Liver (tissue), 10 donors: ENCODE measurements around the gene ZNF223. TPM values are rescaled to one million over a fixed set of nuclear protein-coding genes. Genes with fewer than 3 reads are reported as not detected.

Source experiments
- DNase-seq: peaks from one replicate; pipeline ENCODE4 v3.0.0-alpha.2; 2017; ENCODE audit warnings: low spot score
- H3K27ac ChIP-seq, 2 donors: one replicate each; pipeline ENCODE4 v1.7.0; 2013; ENCODE audit warnings: inconsistent platforms in 2 of 2, low read length in 2 of 2, control low read depth in 1 of 2, low read depth in 1 of 2, mild to moderate bottlenecking in 1 of 2
- H3K27me3 ChIP-seq, 4 donors: one replicate each; pipeline versions ENCODE4 v1.6.1 to v1.7.0; 2013; ENCODE audit warnings: low read length in 3 of 4, inconsistent platforms in 1 of 4, mild to moderate bottlenecking in 1 of 4, moderate library complexity in 1 of 4; ENCODE audit not compliant: control insufficient read depth in 4 of 4, insufficient read depth in 4 of 4
- H3K36me3 ChIP-seq, 4 donors: one replicate each; pipeline versions ENCODE4 v1.6.1 to v1.7.0; 2013; ENCODE audit warnings: low read length in 3 of 4, mild to moderate bottlenecking in 3 of 4, low read depth in 1 of 4, moderate library complexity in 1 of 4; ENCODE audit not compliant: control insufficient read depth in 4 of 4, insufficient read depth in 3 of 4
- H3K4me1 ChIP-seq, 4 donors: one replicate each; pipeline versions ENCODE4 v1.6.1 to v1.7.0; 2013; ENCODE audit warnings: low read length in 3 of 4, mild to moderate bottlenecking in 3 of 4, moderate library complexity in 1 of 4; ENCODE audit not compliant: control insufficient read depth in 4 of 4, insufficient read depth in 4 of 4
- H3K4me3 ChIP-seq, 3 donors: one replicate each; pipeline versions ENCODE4 v1.6.1 to v1.7.0; 2013; ENCODE audit warnings: low read length in 3 of 3, control low read depth in 1 of 3, low read depth in 1 of 3, mild to moderate bottlenecking in 1 of 3
- H3K9ac ChIP-seq, 2 donors: one replicate each; pipeline ENCODE4 v1.7.0; 2013; ENCODE audit warnings: low read length in 2 of 2, mild to moderate bottlenecking in 2 of 2, moderate library complexity in 2 of 2, control low read depth in 1 of 2, low read depth in 1 of 2
- H3K9me3 ChIP-seq, 4 donors: one replicate each; pipeline versions ENCODE4 v1.6.1 to v1.7.0; 2013; ENCODE audit warnings: low read length in 3 of 4; ENCODE audit not compliant: control insufficient read depth in 4 of 4
- FOXA1 ChIP-seq: IDR thresholded peaks from 2 replicates; pipeline ENCODE4 v1.6.1; 2016; ENCODE audit warnings: antibody characterized with exemption
- GABPA ChIP-seq, 2 donors: IDR thresholded peaks in 1 of 2; conservative IDR thresholded peaks in 1 of 2; 2 replicates each; pipeline ENCODE4 v1.6.1; 2016; ENCODE audit warnings: antibody characterized with exemption in 2 of 2, mild to moderate bottlenecking in 1 of 2, moderate library complexity in 1 of 2
- JUND ChIP-seq, 2 donors: IDR thresholded peaks; 2 replicates each; pipeline ENCODE4 v1.6.1; 2016; ENCODE audit warnings: antibody characterized with exemption in 2 of 2
- MAX ChIP-seq: IDR thresholded peaks from 2 replicates; pipeline ENCODE4 v1.6.1; 2016; ENCODE audit warnings: antibody characterized with exemption
- NR2F2 ChIP-seq: IDR thresholded peaks from 2 replicates; pipeline ENCODE4 v1.6.1; 2016; ENCODE audit warnings: antibody characterized with exemption
- RAD21 ChIP-seq, 2 donors: IDR thresholded peaks; 2 replicates each; pipeline ENCODE4 v1.6.1; 2016; ENCODE audit warnings: antibody characterized with exemption in 2 of 2, mild to moderate bottlenecking in 2 of 2
- REST ChIP-seq: IDR thresholded peaks from 2 replicates; pipeline ENCODE4 v1.6.1; 2016; ENCODE audit warnings: antibody characterized with exemption, mild to moderate bottlenecking
- RXRA ChIP-seq, 2 donors: IDR thresholded peaks; 2 replicates each; pipeline ENCODE4 v1.6.1; 2017 to 2018; ENCODE audit warnings: antibody characterized with exemption in 2 of 2, mild to moderate bottlenecking in 1 of 2
- SP1 ChIP-seq: IDR thresholded peaks from 2 replicates; pipeline ENCODE4 v1.6.1; 2018; ENCODE audit warnings: antibody characterized with exemption, mild to moderate bottlenecking
- TAF1 ChIP-seq: conservative IDR thresholded peaks from 2 replicates; pipeline ENCODE4 v1.6.1; 2016; ENCODE audit warnings: antibody characterized with exemption, mild to moderate bottlenecking
- WGBS: extraction: QIAGEN DNeasy Blood & Tissue Kit; methylation state at CpG from one replicate; pipeline ENCODE4 v1.1.7; 2013; 5-methylcytosine and 5-hydroxymethylcytosine counted together
- polyA plus RNA-seq, 2 donors: library from polyadenylated mRNA; stranded (reverse) in 1 of 2; unstranded in 1 of 2; fragments of 200-250 nt in 1 of 2; fragments of >200 nt in 1 of 2; fragmentation: Nextera tagmentation in 1 of 2; extraction: Ambion mirVana in 1 of 2; gene quantifications; one replicate each; pipeline versions ENCODE4 v1.2.1 to v1.2.3, GENCODE V29; 2013 to 2015
- small RNA-seq: library from RNA; depleted of rRNA; stranded (forward); fragments of <200 nt; gene quantifications from one replicate; pipeline ENCODE3, GENCODE V24; 2014
- total RNA-seq, 2 donors: library from RNA; depleted of rRNA; stranded (reverse); fragments of >200 nt; gene quantifications; one replicate each; pipeline ENCODE4 v1.2.3, GENCODE V29; 2014
- donor health status: healthy.
- donor health status: healthy.
- donor health status: healthy.
- donor health status: healthy.
- donor health status: healthy.

Gene ZNF223
- total and polyA plus RNA-seq, 4 donors, result 1.4 to 2.8 (median 1.9) TPM

GRCh38 chr19:44113784-44114390, 62.1 kb downstream of the ZNF223 start:
- Histone ChIP-seq H3K4me1 (peaks cover 2 to 18% (median 15%) of the 10 kb centered on the region in 4 donors), H3K36me3 (peaks cover 0 to 23% (median 17%) of the 10 kb centered on the region in 4 donors), H3K9me3 (peaks cover 5 to 28% (median 16%) of the 10 kb centered on the region in 4 donors), H3K9ac (peak overlapping the region; percentile 82 to 84), H3K27me3 (no peaks in the 10 kb centered on the region), H3K4me3 (peak overlapping the region; percentile 67 to 100 (median 100)), H3K27ac (peak overlapping the region in 1 of 2 donors; percentile 61)
- 4% methylated on average over 18 of the region's 18 CpGs for WGBS
- TF ChIP-seq GABPA (IDR thresholded peaks at IDR 0.05 in 1 of 2, conservative IDR thresholded peaks at IDR 0.05 in 1 of 2) (no peak), TAF1 (no peak), NR2F2 (no peak), RXRA (IDR thresholded peaks at IDR 0.05) (no peak), FOXA1 (no peak), SP1 (no peak), MAX (no peak), JUND (IDR thresholded peaks at IDR 0.05) (no peak), RAD21 (IDR thresholded peaks at IDR 0.05) (no peak), REST (no peak)
- no peak for DNase-seq

Small RNA genes within 50 kb of the gene (small RNA-seq; reads per million reads assigned to genes)
- gene RNU6-902P, result not detected

Other genes starting within 250 kb of the ZNF223 start
- under 1 TPM; 0.08 to 0.14 TPM for gene LYPD5, start 249.6 kb upstream of the ZNF223 start, total RNA-seq
- gene LYPD5, start 249.6 kb upstream of the ZNF223 start, polyA plus RNA-seq, result under 1 TPM in 1 of 2 donors, not detected in 1; 0.13 TPM
- 1 to 10 TPM; 4.9 to 6.4 TPM for gene ZNF283, start 224.7 kb upstream of the ZNF223 start, total RNA-seq
- under 1 TPM; 0.65 to 0.99 TPM for gene ZNF283, start 224.7 kb upstream of the ZNF223 start, polyA plus RNA-seq
- under 1 TPM; 0.33 TPM for gene ZNF404, start 168.1 kb upstream of the ZNF223 start, total RNA-seq
- gene ZNF404, start 168.1 kb upstream of the ZNF223 start, polyA plus RNA-seq, result under 1 TPM; 0.21 to 0.31 TPM
- gene ZNF45, start 116.8 kb upstream of the ZNF223 start, total RNA-seq, result 10 to 100 TPM in 1 of 2 donors, 1 to 10 TPM in 1; 6.0 to 11.1 TPM
- gene ZNF45, start 116.8 kb upstream of the ZNF223 start, polyA plus RNA-seq, result 1 to 10 TPM; 1.5 to 2.5 TPM
- gene ZNF221, start 100.8 kb upstream of the ZNF223 start, total RNA-seq, result 1 to 10 TPM; 2.9 to 3.5 TPM
- gene ZNF221, start 100.8 kb upstream of the ZNF223 start, polyA plus RNA-seq, result under 1 TPM; 0.30 to 0.51 TPM
- 1 to 10 TPM; 3.8 to 5.5 TPM for gene ZNF155, start 67.8 kb upstream of the ZNF223 start, total RNA-seq
- gene ZNF155, start 67.8 kb upstream of the ZNF223 start, polyA plus RNA-seq, result 1 to 10 TPM; 1.7 to 2.0 TPM
- 1 to 10 TPM; 2.1 to 4.3 TPM for gene ZNF230, start 49.1 kb upstream of the ZNF223 start, total RNA-seq
- 1 to 10 TPM; 1.3 to 1.5 TPM for gene ZNF230, start 49.1 kb upstream of the ZNF223 start, polyA plus RNA-seq
- 1 to 10 TPM; 1.8 to 2.5 TPM for gene ZNF222, start 26.7 kb upstream of the ZNF223 start, total RNA-seq
- gene ZNF222, start 26.7 kb upstream of the ZNF223 start, polyA plus RNA-seq, result 1 to 10 TPM in 1 of 2 donors, under 1 TPM in 1; 0.79 to 1.2 TPM
- 1 to 10 TPM in 1 of 2 donors, under 1 TPM in 1; 0.67 to 1.0 TPM for gene ZNF284, start 20.1 kb downstream of the ZNF223 start, total RNA-seq
- under 1 TPM; 0.32 to 0.56 TPM for gene ZNF284, start 20.1 kb downstream of the ZNF223 start, polyA plus RNA-seq
- 10 to 100 TPM; 19.8 to 20.7 TPM for gene ZNF224, start 42.3 kb downstream of the ZNF223 start, total RNA-seq
- 1 to 10 TPM; 4.5 to 9.9 TPM for gene ZNF224, start 42.3 kb downstream of the ZNF223 start, polyA plus RNA-seq
- 1 to 10 TPM; 2.3 to 4.5 TPM for gene ZNF225, start 61.4 kb downstream of the ZNF223 start, total RNA-seq
- 1 to 10 TPM in 1 of 2 donors, under 1 TPM in 1; 0.88 to 1.1 TPM for gene ZNF225, start 61.4 kb downstream of the ZNF223 start, polyA plus RNA-seq
- gene ZNF234, start 89.5 kb downstream of the ZNF223 start, total RNA-seq, result 1 to 10 TPM; 4.4 to 5.2 TPM
- gene ZNF234, start 89.5 kb downstream of the ZNF223 start, polyA plus RNA-seq, result 1 to 10 TPM; 1.1 to 2.0 TPM
- 1 to 10 TPM; 6.4 to 8.5 TPM for gene ZNF226, start 113.1 kb downstream of the ZNF223 start, total RNA-seq
- 10 to 100 TPM in 1 of 2 donors, 1 to 10 TPM in 1; 8.4 to 10.6 TPM for gene ZNF226, start 113.1 kb downstream of the ZNF223 start, polyA plus RNA-seq
- 10 to 100 TPM in 1 of 2 donors, 1 to 10 TPM in 1; 8.8 to 10.9 TPM for gene ZNF227, start 160.5 kb downstream of the ZNF223 start, total RNA-seq
- 1 to 10 TPM; 3.3 to 3.4 TPM for gene ZNF227, start 160.5 kb downstream of the ZNF223 start, polyA plus RNA-seq
- 1 to 10 TPM in 1 of 2 donors, under 1 TPM in 1; 0.17 to 1.6 TPM for gene ZNF233, start 207.8 kb downstream of the ZNF223 start, total RNA-seq
- gene ZNF233, start 207.8 kb downstream of the ZNF223 start, polyA plus RNA-seq, result under 1 TPM in 1 of 2 donors, not detected in 1; 0.94 TPM